ENCODE measurements around the gene LUC7L.

DNA sequence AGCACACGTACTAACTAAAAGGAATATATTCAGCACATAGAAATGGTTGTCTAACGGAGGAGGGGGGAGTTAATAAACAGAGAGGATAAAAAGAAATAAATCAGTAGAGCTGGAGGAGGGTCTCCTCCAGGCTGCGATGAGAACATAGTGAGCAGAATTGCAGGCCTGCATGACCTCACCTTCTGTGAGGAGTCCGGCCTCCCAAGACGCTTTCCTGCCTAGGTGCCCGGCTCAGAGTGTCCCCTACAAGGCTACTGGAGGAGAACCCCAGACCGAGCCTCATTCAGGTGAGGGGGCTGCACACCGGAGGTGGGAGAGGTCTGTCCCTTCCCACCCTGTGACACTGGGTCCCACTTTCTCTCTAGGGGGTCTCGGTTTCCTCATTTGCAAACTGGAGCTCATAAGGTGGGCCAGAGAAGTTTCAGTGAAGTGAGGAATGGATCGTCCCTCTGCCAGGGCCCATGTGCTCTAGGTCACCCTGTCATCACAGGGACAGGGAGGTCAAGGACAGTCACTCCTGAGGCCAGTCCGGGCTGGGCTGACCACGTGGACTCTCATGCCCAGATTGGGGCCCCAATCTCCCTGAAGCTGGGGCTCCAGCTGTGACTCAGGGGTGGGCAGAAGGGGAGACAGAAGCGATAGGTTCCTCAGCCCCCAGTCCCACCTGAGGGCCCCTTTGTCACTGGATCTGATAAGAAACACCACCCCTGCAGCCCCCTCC is 66.8 kb downstream of the LUC7L start:
- TF ChIP-seq, protein P1, sequence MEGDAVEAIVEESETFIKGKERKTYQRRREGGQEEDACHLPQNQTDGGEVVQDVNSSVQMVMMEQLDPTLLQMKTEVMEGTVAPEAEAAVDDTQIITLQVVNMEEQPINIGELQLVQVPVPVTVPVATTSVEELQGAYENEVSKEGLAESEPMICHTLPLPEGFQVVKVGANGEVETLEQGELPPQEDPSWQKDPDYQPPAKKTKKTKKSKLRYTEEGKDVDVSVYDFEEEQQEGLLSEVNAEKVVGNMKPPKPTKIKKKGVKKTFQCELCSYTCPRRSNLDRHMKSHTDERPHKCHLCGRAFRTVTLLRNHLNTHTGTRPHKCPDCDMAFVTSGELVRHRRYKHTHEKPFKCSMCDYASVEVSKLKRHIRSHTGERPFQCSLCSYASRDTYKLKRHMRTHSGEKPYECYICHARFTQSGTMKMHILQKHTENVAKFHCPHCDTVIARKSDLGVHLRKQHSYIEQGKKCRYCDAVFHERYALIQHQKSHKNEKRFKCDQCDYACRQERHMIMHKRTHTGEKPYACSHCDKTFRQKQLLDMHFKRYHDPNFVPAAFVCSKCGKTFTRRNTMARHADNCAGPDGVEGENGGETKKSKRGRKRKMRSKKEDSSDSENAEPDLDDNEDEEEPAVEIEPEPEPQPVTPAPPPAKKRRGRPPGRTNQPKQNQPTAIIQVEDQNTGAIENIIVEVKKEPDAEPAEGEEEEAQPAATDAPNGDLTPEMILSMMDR (IDR thresholded peaks at IDR 0.05; ENCODE audit: low read depth, low read length): no peak
- no peak for TF ChIP-seq EZH2phosphoT487 (IDR thresholded peaks at IDR 0.05; ENCODE audit: low read depth)
